ENCODE measurements around the gene CRACDL.
"Not testable (repeated sequence)": the region's sequence is repeated elsewhere in the genome, so short reads cannot be mapped to it uniquely, and the experiment has no call there.

CRACDL gene

GRCh38 chr2:98907385-98907784 is 28.6 kb downstream of the CRACDL start:
- H3K4me3 ChIP-seq (ENCODE audit: low read depth in 1 of 2, low read length in 2 of 2): no peak overlapping the region
- H3K27ac ChIP-seq (ENCODE audit: low read depth, low read length): no peak overlapping the region
- H3K27me3 ChIP-seq (ENCODE audit: control insufficient read depth in 1 of 2, insufficient read depth in 2 of 2, low read length in 2 of 2): no peaks in the 10 kb centered on the region
- no peaks in the 10 kb centered on the region for H3K9me3 ChIP-seq (ENCODE audit: control insufficient read depth in 1 of 2, low read length in 2 of 2)
- no peak overlapping the region for H3K9ac ChIP-seq (ENCODE audit: low read depth in 1 of 2, low read length in 2 of 2)
- no peaks in the 10 kb centered on the region for H3K36me3 ChIP-seq (ENCODE audit: control insufficient read depth in 1 of 2, insufficient read depth in 2 of 2, low read length in 2 of 2)
- H3K4me1 ChIP-seq (ENCODE audit: control insufficient read depth in 1 of 2, insufficient read depth in 2 of 2, low read length in 2 of 2): peaks cover 0 to 11% of the 10 kb centered on the region in 2 donors

- peaks cover 0 to 1% of the 10 kb centered on the region in 2 donors for H3K4me1 ChIP-seq (ENCODE audit: control insufficient read depth in 1 of 2, insufficient read depth in 2 of 2, low read length in 2 of 2)
- no peaks in the 10 kb centered on the region for H3K36me3 ChIP-seq (ENCODE audit: control insufficient read depth in 1 of 2, insufficient read depth in 2 of 2, low read length in 2 of 2)
- H3K27ac ChIP-seq (ENCODE audit: low read depth, low read length): no peak overlapping the region
- H3K9ac ChIP-seq (ENCODE audit: low read depth in 1 of 2, low read length in 2 of 2): no peak overlapping the region
- no peak overlapping the region for H3K4me3 ChIP-seq (ENCODE audit: low read depth in 1 of 2, low read length in 2 of 2)
- H3K27me3 ChIP-seq (ENCODE audit: control insufficient read depth in 1 of 2, insufficient read depth in 2 of 2, low read length in 2 of 2): no peaks in the 10 kb centered on the region
- no peaks in the 10 kb centered on the region for H3K9me3 ChIP-seq (ENCODE audit: control insufficient read depth in 1 of 2, low read length in 2 of 2)
Observed at GRCh38 chr2:98903767-98904485, 32.1 kb downstream of the CRACDL start.

GRCh38 chr2:98903064-98903355 is 33.0 kb downstream of the CRACDL start:
- Histone ChIP-seq H3K4me3 (ENCODE audit: low read depth in 1 of 2, low read length in 2 of 2) (no peak overlapping the region), H3K9me3 (ENCODE audit: control insufficient read depth in 1 of 2, low read length in 2 of 2) (no peaks in the 10 kb centered on the region), H3K27me3 (ENCODE audit: control insufficient read depth in 1 of 2, insufficient read depth in 2 of 2, low read length in 2 of 2) (no peaks in the 10 kb centered on the region), H3K36me3 (ENCODE audit: control insufficient read depth in 1 of 2, insufficient read depth in 2 of 2, low read length in 2 of 2) (no peaks in the 10 kb centered on the region), H3K9ac (ENCODE audit: low read depth in 1 of 2, low read length in 2 of 2) (no peak overlapping the region), H3K4me1 (ENCODE audit: control insufficient read depth in 1 of 2, insufficient read depth in 2 of 2, low read length in 2 of 2) (no peaks in the 10 kb centered on the region), H3K27ac (ENCODE audit: low read depth, low read length) (no peak overlapping the region)

GRCh38 chr2:98902209-98903063 is 33.6 kb downstream of the CRACDL start:
- H3K9me3 ChIP-seq (ENCODE audit: control insufficient read depth in 1 of 2, low read length in 2 of 2): no peaks in the 10 kb centered on the region
- no peaks in the 10 kb centered on the region for H3K27me3 ChIP-seq (ENCODE audit: control insufficient read depth in 1 of 2, insufficient read depth in 2 of 2, low read length in 2 of 2)
- H3K27ac ChIP-seq (ENCODE audit: low read depth, low read length): no peak overlapping the region
- no peaks in the 10 kb centered on the region for H3K4me1 ChIP-seq (ENCODE audit: control insufficient read depth in 1 of 2, insufficient read depth in 2 of 2, low read length in 2 of 2)
- no peak overlapping the region for H3K4me3 ChIP-seq (ENCODE audit: low read depth in 1 of 2, low read length in 2 of 2)
- H3K9ac ChIP-seq (ENCODE audit: low read depth in 1 of 2, low read length in 2 of 2): no peak overlapping the region
- no peaks in the 10 kb centered on the region for H3K36me3 ChIP-seq (ENCODE audit: control insufficient read depth in 1 of 2, insufficient read depth in 2 of 2, low read length in 2 of 2)

GRCh38 chr2:98901702-98902101 is 34.3 kb downstream of the CRACDL start:
- Histone ChIP-seq H3K4me1 (ENCODE audit: control insufficient read depth in 1 of 2, insufficient read depth in 2 of 2, low read length in 2 of 2) (no peaks in the 10 kb centered on the region), H3K27ac (ENCODE audit: low read depth, low read length) (no peak overlapping the region), H3K4me3 (ENCODE audit: low read depth in 1 of 2, low read length in 2 of 2) (no peak overlapping the region)

GRCh38 chr2:98901291-98901690 is 34.7 kb downstream of the CRACDL start:
- no peak overlapping the region for H3K27ac ChIP-seq (ENCODE audit: low read depth, low read length)
- H3K9me3 ChIP-seq (ENCODE audit: control insufficient read depth in 1 of 2, low read length in 2 of 2): no peaks in the 10 kb centered on the region
- no peaks in the 10 kb centered on the region for H3K27me3 ChIP-seq (ENCODE audit: control insufficient read depth in 1 of 2, insufficient read depth in 2 of 2, low read length in 2 of 2)
- H3K36me3 ChIP-seq (ENCODE audit: control insufficient read depth in 1 of 2, insufficient read depth in 2 of 2, low read length in 2 of 2): no peaks in the 10 kb centered on the region
- no peak overlapping the region for H3K4me3 ChIP-seq (ENCODE audit: low read depth in 1 of 2, low read length in 2 of 2)
- no peak overlapping the region for H3K9ac ChIP-seq (ENCODE audit: low read depth in 1 of 2, low read length in 2 of 2)
- no peaks in the 10 kb centered on the region for H3K4me1 ChIP-seq (ENCODE audit: control insufficient read depth in 1 of 2, insufficient read depth in 2 of 2, low read length in 2 of 2)

More at GRCh38 chr2:98901702-98902101, 34.3 kb downstream of the CRACDL start:
- no peaks in the 10 kb centered on the region for H3K36me3 ChIP-seq (ENCODE audit: control insufficient read depth in 1 of 2, insufficient read depth in 2 of 2, low read length in 2 of 2)
- H3K9ac ChIP-seq (ENCODE audit: low read depth in 1 of 2, low read length in 2 of 2): no peak overlapping the region
- H3K27me3 ChIP-seq (ENCODE audit: control insufficient read depth in 1 of 2, insufficient read depth in 2 of 2, low read length in 2 of 2): no peaks in the 10 kb centered on the region
- H3K9me3 ChIP-seq (ENCODE audit: control insufficient read depth in 1 of 2, low read length in 2 of 2): no peaks in the 10 kb centered on the region

- no peaks in the 10 kb centered on the region for H3K4me1 ChIP-seq (ENCODE audit: control insufficient read depth in 1 of 2, insufficient read depth in 2 of 2, low read length in 2 of 2)
Observed at GRCh38 chr2:98900721-98901120, 35.3 kb downstream of the CRACDL start.

GRCh38 chr2:98899703-98900078 is 36.3 kb downstream of the CRACDL start:
- not testable (repeated sequence) for H3K4me3 ChIP-seq (ENCODE audit: low read depth in 1 of 2, low read length in 2 of 2); H3K27ac ChIP-seq (ENCODE audit: low read depth, low read length); H3K9me3 ChIP-seq (ENCODE audit: control insufficient read depth in 1 of 2, low read length in 2 of 2); H3K36me3 ChIP-seq (ENCODE audit: control insufficient read depth in 1 of 2, insufficient read depth in 2 of 2, low read length in 2 of 2); H3K9ac ChIP-seq (ENCODE audit: low read depth in 1 of 2, low read length in 2 of 2); H3K27me3 ChIP-seq (ENCODE audit: control insufficient read depth in 1 of 2, insufficient read depth in 2 of 2, low read length in 2 of 2); H3K4me1 ChIP-seq (ENCODE audit: control insufficient read depth in 1 of 2, insufficient read depth in 2 of 2, low read length in 2 of 2)

More at GRCh38 chr2:98900721-98901120, 35.3 kb downstream of the CRACDL start:
- no peak overlapping the region for H3K27ac ChIP-seq (ENCODE audit: low read depth, low read length)
- no peak overlapping the region for H3K9ac ChIP-seq (ENCODE audit: low read depth in 1 of 2, low read length in 2 of 2)
- H3K4me3 ChIP-seq (ENCODE audit: low read depth in 1 of 2, low read length in 2 of 2): no peak overlapping the region
- no peaks in the 10 kb centered on the region for H3K9me3 ChIP-seq (ENCODE audit: control insufficient read depth in 1 of 2, low read length in 2 of 2)
- H3K27me3 ChIP-seq (ENCODE audit: control insufficient read depth in 1 of 2, insufficient read depth in 2 of 2, low read length in 2 of 2): no peaks in the 10 kb centered on the region
- no peaks in the 10 kb centered on the region for H3K36me3 ChIP-seq (ENCODE audit: control insufficient read depth in 1 of 2, insufficient read depth in 2 of 2, low read length in 2 of 2)

GRCh38 chr2:98899041-98899702 is 36.9 kb downstream of the CRACDL start:
- Histone ChIP-seq H3K27me3 (ENCODE audit: control insufficient read depth in 1 of 2, insufficient read depth in 2 of 2, low read length in 2 of 2) (no peaks in the 10 kb centered on the region), H3K4me3 (ENCODE audit: low read depth in 1 of 2, low read length in 2 of 2) (no peak overlapping the region), H3K9me3 (ENCODE audit: control insufficient read depth in 1 of 2, low read length in 2 of 2) (no peaks in the 10 kb centered on the region), H3K4me1 (ENCODE audit: control insufficient read depth in 1 of 2, insufficient read depth in 2 of 2, low read length in 2 of 2) (no peaks in the 10 kb centered on the region), H3K9ac (ENCODE audit: low read depth in 1 of 2, low read length in 2 of 2) (no peak overlapping the region), H3K36me3 (ENCODE audit: control insufficient read depth in 1 of 2, insufficient read depth in 2 of 2, low read length in 2 of 2) (no peaks in the 10 kb centered on the region), H3K27ac (ENCODE audit: low read depth, low read length) (no peak overlapping the region)

GRCh38 chr2:98898423-98898841 is 37.6 kb downstream of the CRACDL start:
- Histone ChIP-seq H3K4me1 (ENCODE audit: control insufficient read depth in 1 of 2, insufficient read depth in 2 of 2, low read length in 2 of 2) (no peaks in the 10 kb centered on the region), H3K9me3 (ENCODE audit: control insufficient read depth in 1 of 2, low read length in 2 of 2) (no peaks in the 10 kb centered on the region), H3K4me3 (ENCODE audit: low read depth in 1 of 2, low read length in 2 of 2) (no peak overlapping the region), H3K27me3 (ENCODE audit: control insufficient read depth in 1 of 2, insufficient read depth in 2 of 2, low read length in 2 of 2) (no peaks in the 10 kb centered on the region), H3K36me3 (ENCODE audit: control insufficient read depth in 1 of 2, insufficient read depth in 2 of 2, low read length in 2 of 2) (no peaks in the 10 kb centered on the region), H3K9ac (ENCODE audit: low read depth in 1 of 2, low read length in 2 of 2) (no peak overlapping the region), H3K27ac (ENCODE audit: low read depth, low read length) (no peak overlapping the region)
